ENCODE results near the gene UPK3BL2. TPM values are rescaled to one million over a fixed set of nuclear protein-coding genes. Genes with fewer than 3 reads are reported as not detected.
"Not testable (repeated sequence)": the region's sequence is repeated elsewhere in the genome, so short reads cannot be mapped to it uniquely, and the experiment has no call there.

Gene UPK3BL2, protein sequence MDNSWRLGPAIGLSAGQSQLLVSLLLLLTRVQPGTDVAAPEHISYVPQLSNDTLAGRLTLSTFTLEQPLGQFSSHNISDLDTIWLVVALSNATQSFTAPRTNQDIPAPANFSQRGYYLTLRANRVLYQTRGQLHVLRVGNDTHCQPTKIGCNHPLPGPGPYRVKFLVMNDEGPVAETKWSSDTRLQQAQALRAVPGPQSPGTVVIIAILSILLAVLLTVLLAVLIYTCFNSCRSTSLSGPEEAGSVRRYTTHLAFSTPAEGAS
- total RNA-seq: 1 to 10 TPM in 2 of 3 donors, under 1 TPM in 1; 0.98 to 5.7 (median 5.1) TPM

DNA sequence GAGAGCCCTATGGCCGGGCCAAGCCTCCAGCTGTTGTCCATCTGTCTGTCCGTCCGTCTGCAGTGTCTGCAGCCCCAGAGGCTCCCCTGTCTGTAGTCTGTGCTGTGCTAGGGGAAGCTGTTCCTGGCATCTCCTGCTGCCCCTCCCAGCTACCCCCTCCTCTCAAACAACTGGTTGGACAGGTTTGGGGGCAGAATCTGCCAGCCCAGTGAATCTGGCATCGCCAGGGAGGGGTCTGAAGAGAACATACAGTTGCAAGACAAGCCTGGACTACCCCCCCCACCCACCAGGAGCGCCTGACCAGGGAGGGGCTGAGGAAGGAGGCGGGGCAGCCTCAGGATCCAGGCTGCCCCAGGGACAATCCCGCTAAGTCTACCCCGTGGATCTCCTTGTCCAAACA, at the start of gene UPK3BL2:
Gene UPK3BL2, minus strand, starts transcription at position 101 of the 400 bp plus-strand sequence. Its CDS starts 60 bp downstream, at position 41.
- DNase-seq (ENCODE audit: low spot score in 2 of 2); H3K4me3 ChIP-seq; H3K4me1 ChIP-seq; H3K9me3 ChIP-seq; intact Hi-C loops (cut with DNase I; ENCODE audit: low total_unique reads); H3K27ac ChIP-seq; H3K36me3 ChIP-seq; H3K27me3 ChIP-seq: not testable (repeated sequence)

DNA sequence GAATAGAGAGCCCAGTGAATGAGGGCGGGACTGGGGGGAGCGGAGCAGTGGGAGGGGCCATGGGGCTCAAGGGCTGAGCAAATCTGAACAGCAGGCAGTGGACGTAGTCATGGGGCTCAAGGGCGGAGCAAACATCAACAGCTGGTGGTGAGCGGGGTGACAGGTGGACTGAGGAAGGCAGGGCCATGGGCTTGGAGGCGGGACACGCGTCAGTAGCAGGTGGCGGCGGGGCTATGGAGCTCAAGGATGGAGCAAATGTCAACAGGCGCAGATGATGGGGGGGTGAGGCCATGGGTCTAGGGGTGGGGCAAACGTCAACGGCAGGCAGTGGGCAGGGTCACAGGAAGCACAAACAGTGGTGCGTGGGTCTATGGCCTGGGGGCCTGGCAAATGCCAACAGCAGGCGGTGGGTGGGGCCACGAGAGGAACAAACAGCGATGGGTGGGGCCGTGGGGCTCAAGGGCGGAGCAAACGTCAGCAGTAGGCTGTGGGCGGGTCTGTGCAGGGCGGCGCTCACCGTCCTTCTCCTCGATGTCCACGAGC, 49.1 kb upstream of the UPK3BL2 start:
- H3K4me1 ChIP-seq; H3K4me3 ChIP-seq; H3K36me3 ChIP-seq; H3K27ac ChIP-seq; H3K9me3 ChIP-seq; H3K27me3 ChIP-seq; intact Hi-C loops (cut with DNase I; ENCODE audit: low total_unique reads): not testable (repeated sequence)
- DNase-seq (ENCODE audit: low spot score in 2 of 2): peak; percentile 61 to 88

DNA sequence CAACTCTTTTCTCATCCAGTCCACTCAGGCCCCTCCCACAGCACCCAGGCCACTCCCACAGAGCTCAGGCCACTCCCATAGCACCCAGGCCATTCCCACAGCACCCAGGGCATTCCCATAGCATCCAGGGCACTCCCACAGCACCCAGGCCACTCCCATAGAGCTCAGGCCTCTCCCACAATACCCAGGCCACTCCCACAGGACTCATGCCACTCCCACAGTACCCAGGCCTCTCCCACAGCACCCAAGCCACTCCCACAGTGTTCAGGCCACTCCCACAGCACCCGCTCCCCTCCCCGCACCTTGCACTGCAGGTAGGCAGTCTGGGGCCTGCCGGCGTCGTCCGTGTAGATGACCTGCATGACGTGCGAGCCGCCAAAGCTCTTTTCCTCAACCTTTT, 46.4 kb upstream of the UPK3BL2 start:
- H3K36me3 ChIP-seq; H3K4me1 ChIP-seq; intact Hi-C loops (cut with DNase I; ENCODE audit: low total_unique reads); H3K9me3 ChIP-seq; H3K27me3 ChIP-seq; H3K4me3 ChIP-seq; H3K27ac ChIP-seq; DNase-seq (ENCODE audit: low spot score in 2 of 2): not testable (repeated sequence)

DNA sequence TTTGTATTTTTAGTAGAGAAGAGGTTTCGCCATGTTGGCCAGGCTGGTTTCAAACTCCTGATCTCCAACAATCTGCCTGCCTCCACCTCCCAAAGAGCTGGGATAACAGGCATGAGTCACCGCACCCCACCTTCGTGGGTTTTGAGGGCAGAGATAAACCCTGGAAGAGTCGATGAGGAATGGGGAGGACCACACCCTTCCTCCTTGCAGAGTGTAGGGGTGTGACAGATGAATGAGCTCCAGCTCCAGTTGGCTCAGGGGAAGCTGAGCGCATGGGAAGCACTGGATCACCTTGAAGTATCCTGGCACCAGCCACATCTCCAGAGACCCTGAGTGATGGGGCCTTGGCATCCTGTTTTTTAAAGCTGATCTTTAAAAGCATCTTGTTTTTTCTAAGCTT, 40.0 kb upstream of the UPK3BL2 start:
- H3K9me3 ChIP-seq; H3K27me3 ChIP-seq; intact Hi-C loops (cut with DNase I; ENCODE audit: low total_unique reads); H3K36me3 ChIP-seq; H3K4me1 ChIP-seq; H3K4me3 ChIP-seq; H3K27ac ChIP-seq; DNase-seq (ENCODE audit: low spot score in 2 of 2): not testable (repeated sequence)

DNA sequence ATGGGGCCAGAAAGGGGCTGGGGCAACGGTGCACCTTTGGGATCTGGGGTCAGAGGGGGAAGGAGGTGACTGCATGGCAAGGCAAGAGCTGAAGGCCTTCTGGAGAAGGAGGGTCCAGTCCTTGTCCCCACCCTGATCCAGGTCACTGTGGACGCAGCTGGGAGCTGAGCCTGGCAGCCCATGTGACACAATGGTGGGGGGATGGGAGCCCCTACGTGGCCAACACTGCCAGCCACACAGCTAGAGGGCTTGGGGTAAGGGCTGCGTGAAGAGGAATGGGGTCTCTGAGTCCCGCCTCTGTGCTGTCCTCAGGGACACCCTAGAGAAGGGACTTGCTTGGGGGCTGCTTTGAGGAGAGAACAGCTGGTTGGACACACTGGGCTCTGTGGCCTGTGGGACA, 38.2 kb upstream of the UPK3BL2 start:
- DNase-seq (ENCODE audit: low spot score in 2 of 2); intact Hi-C loops (cut with DNase I; ENCODE audit: low total_unique reads); H3K27me3 ChIP-seq; H3K9me3 ChIP-seq; H3K27ac ChIP-seq; H3K4me3 ChIP-seq; H3K4me1 ChIP-seq; H3K36me3 ChIP-seq: not testable (repeated sequence)

DNA sequence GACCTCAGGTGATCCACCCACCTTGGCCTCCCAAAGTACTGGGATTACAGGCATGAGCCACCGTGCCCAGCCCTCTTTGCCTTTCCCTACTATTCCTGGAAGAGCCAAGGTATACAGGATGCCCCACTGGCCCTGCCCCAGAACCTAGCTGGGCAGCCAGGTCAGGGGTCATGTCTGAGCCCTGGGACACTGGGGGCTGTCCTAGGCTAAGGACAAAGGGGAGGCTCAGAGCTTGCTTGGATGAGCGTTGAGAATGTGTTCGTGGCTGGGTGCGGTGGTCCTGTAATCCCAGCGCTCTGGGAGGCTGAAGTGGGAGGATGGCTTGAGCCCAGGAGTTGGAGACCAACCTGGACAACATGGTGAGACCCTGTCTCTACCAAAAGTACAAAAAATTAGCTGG, 35.0 kb upstream of the UPK3BL2 start:
- H3K9me3 ChIP-seq; H3K4me3 ChIP-seq; H3K36me3 ChIP-seq; H3K27me3 ChIP-seq; H3K4me1 ChIP-seq; H3K27ac ChIP-seq; intact Hi-C loops (cut with DNase I; ENCODE audit: low total_unique reads); DNase-seq (ENCODE audit: low spot score in 2 of 2): not testable (repeated sequence)

DNA sequence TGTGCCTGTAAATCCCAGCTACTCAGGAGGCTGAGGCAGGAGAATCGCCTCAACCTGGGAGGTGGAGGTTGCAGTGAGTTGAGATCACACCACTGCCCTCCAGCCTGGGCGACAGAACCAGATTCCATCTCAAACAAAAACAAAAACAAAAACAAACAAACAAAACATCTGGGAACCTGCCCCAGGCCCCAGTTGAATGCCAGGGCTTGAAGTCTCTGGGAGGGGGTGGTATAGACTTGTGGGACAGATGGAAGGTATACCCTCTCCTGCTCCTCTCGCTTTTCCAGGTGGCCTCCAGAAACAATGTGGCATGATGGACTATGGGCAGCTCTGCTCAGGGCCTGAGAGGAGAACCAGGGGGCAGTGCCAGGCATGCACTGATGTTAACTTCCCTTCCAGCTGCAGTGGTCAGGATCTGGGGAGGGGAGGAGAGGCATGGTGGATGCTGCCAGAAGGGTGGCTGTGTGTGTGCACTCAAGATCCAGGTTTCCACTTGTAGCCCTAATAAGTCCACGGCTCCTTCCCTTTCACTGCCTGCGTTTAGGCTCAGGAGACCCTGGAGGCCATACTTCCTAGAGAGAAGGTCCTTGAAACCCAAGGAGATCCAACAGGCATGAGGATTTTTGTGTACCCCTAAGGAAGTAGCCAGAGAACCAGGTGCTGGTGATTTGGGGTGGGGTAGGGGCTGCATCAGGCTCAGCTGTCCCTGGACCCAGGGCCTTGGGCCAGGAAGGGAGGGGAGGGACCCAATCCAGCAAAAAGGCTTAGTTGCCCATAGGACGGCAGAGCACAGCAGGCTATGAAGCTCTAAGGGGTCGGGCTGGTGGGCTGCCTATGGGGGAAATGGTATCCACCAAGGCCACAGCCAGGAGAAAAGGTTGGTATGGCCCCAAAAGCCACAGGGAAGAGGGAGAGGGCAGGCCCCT, 34.1 kb upstream of the UPK3BL2 start:
- intact Hi-C loops (cut with DNase I; ENCODE audit: low total_unique reads); DNase-seq (ENCODE audit: low spot score in 2 of 2); H3K9me3 ChIP-seq; H3K27ac ChIP-seq; H3K27me3 ChIP-seq; H3K36me3 ChIP-seq; H3K4me1 ChIP-seq; H3K4me3 ChIP-seq: not testable (repeated sequence)

DNA sequence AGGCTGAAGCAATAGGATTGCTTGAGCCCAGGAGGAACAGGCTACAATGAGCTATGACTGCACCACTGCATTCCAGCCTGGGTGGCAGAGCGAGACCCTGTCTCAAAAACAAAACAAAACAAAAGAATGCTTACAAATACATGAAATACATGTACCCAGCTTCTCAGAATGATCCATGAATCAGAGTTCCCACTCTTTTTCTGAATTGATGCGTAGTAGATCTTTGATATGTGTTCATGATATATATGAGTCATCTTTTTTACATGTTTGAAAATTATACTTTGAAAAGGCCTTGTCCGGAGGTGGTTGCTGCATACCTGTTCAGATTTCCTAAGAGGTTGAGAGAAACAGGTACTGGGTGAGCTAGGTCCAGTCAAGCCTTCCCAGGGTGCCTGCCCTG, 32.9 kb upstream of the UPK3BL2 start:
- H3K27me3 ChIP-seq; intact Hi-C loops (cut with DNase I; ENCODE audit: low total_unique reads); H3K9me3 ChIP-seq; H3K4me3 ChIP-seq; H3K4me1 ChIP-seq; H3K36me3 ChIP-seq; DNase-seq (ENCODE audit: low spot score in 2 of 2); H3K27ac ChIP-seq: not testable (repeated sequence)

DNA sequence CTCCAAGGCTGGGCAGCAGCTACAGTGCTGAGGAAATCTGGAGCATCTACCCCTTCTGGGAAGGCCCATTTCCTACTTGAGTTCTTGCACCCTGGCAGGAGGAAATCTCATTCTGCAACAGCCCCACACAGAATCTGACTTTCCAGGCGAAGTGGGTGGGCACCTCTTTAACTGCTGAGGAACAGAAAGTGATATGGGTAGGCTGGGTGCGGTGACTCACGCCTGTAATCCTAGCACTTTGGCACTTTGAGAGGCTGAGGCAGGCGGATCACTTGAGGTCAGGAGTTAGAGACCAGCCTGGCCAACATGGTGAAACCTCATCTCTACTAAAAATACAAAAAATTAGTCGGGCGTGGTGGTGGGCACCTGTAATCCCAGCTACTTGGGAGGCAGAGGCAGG, 31.1 kb upstream of the UPK3BL2 start:
- H3K27ac ChIP-seq; H3K36me3 ChIP-seq; H3K27me3 ChIP-seq; H3K4me1 ChIP-seq; intact Hi-C loops (cut with DNase I; ENCODE audit: low total_unique reads); H3K9me3 ChIP-seq; H3K4me3 ChIP-seq; DNase-seq (ENCODE audit: low spot score in 2 of 2): not testable (repeated sequence)
